UCSD-AML1 (cell line): Measurements from ENCODE around the gene BCKDHB.

Experiments
- DNase-seq: peaks from one replicate; lab custom pipeline; 2025; ENCODE audit not compliant: unreplicated experiment; lab: John Stamatoyannopoulos, UW

Gene BCKDHB

DNA sequence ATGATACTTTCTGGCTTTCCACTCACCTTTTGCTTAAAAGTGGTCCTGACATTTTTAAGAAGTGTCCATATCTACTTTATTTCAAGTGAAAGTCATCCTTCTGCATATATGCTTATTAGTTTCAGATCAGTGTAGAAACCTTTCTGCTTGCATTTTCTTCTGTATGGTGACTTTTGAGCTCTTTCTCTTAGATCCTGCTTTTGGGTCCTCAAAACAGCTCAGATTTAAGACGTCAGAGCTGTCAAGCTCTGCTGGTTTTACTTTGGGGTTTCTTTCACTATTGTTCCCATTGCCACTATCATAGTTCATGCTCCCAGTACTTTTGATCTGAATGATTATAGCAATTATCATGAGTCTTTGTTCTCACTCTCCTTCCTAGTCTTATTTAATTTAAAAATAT is 41.7 kb downstream of the BCKDHB start:
- no peak for DNase-seq

- DNase-seq, result no peak
Measured at GRCh38 chr6:80151635-80152034, 45.2 kb downstream of the BCKDHB start.

GRCh38 chr6:80154160-80154559 is 47.7 kb downstream of the BCKDHB start:
- DNase-seq, result no peak

DNA sequence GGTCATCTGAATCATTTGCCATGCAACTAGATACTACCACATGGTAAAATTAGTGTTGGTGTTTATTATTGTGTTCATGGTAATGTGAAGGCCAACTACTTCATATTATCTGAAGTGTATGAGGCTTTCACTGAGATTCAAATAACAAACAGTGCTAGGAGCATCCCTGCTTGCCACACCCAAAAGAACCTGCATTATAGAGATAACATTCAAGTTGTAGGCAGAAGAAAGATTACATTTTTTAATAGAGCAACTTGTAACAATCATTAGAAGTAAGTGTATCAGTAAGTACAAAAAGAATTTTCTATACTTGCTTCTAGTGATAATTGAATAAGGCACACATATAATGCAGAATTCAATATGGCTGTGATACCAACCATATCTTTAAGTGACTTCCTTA is 49.8 kb downstream of the BCKDHB start:
- no peak for DNase-seq

DNA sequence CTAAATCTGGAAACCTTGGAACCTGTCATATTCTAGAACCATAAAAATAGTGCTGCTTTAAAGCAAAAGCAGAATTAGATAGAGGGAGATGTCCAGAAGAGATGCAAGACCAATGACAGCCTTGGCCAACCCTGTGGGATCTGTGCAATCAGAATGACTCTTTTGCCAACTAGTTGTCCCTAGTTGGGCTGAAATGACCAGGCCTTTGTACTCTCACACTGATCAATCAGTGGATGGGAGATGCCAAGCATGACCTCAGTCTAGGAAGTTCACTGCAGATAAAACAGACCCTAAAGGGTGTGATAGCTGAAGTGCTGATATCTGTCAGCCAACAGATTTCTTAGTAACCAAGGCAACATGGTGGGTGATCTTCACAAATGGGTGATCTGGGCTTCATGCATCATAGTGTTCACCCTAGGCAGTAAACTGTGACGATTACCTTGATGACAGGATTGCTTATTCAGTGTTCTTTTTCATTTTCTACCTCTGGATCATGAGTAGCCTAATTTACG is 52.1 kb downstream of the BCKDHB start:
- no peak for DNase-seq

- no peak for DNase-seq
Measured at GRCh38 chr6:80161434-80161833, 55.0 kb downstream of the BCKDHB start.

DNA sequence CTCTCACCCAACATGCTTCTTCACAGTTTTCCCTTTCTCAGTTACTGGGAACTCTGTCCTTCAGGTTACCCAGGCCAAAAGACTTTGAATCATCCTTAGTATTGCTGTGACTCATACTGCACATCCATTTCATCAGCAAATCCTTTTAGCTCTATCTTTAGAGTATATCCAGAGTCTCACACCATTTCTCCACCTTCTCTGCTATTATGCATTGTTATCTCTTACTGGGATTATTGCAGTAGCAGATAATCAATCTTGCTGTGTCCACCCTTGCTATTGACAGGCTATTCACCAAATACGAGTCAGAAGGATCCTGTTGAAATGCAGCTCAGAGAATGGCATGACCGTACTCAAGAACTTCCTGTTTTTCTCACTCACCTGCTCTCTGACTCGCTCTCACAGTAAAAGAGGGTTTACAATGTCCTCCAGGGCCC is 57.3 kb downstream of the BCKDHB start:
- DNase-seq, result no peak

GRCh38 chr6:80165143-80165542 is 58.7 kb downstream of the BCKDHB start:
- no peak for DNase-seq

DNA sequence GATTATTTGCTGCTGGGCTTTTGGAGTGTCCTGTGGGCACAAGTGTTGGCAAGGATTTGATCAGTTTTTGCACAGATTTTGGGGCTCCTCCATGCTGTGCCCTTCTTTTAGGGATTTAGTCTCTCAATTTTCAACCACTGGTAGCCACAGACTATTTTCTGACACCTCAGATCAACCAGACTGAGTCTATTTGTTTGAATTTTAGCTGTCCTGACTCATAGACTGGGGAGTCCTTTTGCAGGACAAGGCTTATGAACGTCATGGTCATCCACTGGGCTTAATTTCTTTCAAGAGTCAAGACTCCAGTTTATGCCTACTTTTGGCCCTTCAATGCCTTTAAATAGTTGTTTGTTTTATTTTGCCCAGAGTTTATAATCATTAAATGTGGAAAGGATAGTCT is 59.3 kb downstream of the BCKDHB start:
- DNase-seq, result no peak

DNA sequence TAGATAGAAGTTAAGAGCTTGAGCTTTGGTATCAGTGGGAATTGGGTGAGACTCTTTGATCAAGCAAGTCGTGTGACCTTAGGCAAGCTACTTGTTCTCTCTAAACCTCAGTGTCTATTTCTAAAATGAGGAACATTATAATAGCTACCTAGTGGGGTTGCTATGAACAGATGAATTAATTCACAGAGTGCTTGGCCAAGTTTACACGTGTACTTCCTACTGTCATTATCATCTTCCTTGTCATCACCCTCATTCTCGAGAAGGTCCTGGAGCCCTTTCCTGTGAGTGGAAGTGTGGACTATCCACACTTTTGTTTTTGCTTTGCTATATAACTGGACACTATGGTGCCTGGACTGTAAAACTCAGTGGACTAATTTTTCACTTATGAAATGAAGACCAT is 64.0 kb downstream of the BCKDHB start:
- no peak for DNase-seq

DNA sequence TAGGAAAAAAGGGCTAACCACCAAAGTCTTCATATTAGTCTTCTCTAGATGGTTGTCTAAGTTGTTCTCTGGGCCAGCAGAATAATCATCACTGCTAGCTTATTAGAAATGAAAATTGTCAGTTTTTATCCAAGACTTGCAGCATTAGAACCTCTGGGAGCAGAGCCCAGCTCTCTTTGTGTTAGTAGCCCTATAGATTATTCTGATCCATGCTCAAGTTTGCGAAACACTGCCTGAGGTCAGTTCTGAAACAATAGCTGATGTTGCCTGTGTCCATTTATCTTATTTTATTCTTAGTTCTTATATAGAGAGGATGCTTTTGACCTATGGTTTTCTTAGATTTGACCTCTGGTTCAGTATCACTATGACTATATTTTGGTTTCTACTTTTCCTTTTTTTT is 66.9 kb downstream of the BCKDHB start:
- no peak for DNase-seq

DNA sequence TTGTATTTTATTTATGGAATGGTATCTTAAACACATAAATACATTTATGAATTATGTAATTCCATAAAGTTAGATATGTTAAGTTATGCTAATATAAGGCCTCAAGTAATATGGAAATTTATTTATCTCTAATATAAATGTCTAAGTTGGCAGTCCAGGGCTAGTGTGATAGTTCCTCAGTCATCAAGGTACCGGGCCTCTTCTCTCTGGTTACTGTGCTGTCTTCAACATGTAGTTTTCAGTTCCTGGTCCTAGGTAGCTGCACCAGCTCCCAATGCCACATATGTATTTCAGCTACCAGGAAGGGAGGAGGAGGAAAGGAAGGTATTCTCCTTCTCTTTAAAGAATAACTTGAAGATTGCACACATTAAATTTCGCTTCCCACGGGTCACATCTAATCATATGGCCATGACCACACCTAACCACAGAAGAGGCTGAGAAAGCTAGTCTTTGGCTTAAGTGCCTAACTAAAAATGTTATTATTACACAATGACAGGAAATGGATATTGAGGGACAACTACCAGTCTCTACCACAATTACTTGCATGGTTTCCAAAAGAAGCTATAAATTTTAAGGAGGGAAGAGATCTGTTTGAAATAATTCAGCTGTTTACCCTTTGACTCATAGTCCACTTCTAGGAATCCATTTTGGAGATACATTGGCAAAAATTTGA is 68.6 kb downstream of the BCKDHB start:
- DNase-seq, result no peak

DNA sequence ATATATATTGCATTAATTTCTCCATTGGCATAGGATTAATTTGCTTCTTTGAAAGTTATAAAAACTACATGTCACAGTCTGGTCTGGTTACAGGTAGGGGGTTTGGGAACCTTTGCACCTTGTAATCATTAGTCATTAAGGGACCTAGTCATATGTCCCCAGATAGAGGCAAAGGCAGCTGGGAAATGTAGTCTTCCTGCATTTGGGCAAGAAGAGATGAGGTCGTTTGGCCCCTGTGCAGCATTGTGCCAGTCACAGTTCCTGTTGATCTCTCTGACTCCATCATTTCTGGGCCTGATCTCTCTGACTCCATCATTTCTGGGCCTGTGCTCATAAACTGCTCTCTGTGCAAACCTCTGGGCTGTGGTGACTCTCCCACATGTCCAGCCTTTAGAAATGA is 73.2 kb downstream of the BCKDHB start:
- no peak for DNase-seq

- DNase-seq, result no peak
Measured at GRCh38 chr6:80181352-80182081, 75.0 kb downstream of the BCKDHB start.

GRCh38 chr6:80182308-80182707 is 75.8 kb downstream of the BCKDHB start:
- DNase-seq, result no peak

DNA sequence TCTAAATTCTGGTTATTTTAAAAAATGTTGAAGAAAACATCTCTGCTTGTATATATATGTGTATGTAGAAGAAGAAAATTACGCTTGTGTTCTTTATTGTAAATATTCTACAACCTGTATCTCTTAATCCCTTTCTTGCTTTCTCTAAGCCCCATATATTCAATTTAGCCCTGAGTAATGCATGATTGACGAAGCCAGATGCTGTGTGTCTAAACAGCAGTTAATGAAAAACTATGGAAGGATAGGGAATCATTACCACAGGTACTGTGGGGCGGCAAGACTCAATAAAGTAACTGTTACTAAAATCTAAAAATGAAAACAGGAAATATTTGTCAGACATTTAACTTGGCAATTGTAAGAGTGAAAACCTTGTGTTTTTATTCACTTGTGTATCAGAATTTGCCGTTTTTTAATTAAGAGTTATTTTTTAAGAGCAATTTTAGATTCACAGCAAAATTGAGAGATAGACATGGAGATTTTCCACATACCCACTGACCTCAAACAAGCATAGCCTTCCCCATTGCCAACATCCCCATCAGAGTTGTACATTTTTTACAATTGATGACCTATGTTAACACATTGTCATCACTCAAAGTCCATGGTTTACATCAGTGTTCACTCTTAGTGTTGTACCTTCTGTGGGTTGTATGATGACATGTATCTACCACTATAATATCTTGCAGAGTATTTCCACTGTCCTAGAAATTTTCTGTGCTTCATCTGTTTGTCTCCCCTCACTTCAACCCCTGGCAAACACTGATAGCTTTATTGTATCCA is 76.7 kb downstream of the BCKDHB start:
- DNase-seq, result no peak

GRCh38 chr6:80185492-80185891 is 79.0 kb downstream of the BCKDHB start:
- no peak for DNase-seq

GRCh38 chr6:80186082-80186481 is 79.6 kb downstream of the BCKDHB start:
- no peak for DNase-seq

- no peak for DNase-seq
Measured at GRCh38 chr6:80196906-80197305, 90.4 kb downstream of the BCKDHB start.

DNA sequence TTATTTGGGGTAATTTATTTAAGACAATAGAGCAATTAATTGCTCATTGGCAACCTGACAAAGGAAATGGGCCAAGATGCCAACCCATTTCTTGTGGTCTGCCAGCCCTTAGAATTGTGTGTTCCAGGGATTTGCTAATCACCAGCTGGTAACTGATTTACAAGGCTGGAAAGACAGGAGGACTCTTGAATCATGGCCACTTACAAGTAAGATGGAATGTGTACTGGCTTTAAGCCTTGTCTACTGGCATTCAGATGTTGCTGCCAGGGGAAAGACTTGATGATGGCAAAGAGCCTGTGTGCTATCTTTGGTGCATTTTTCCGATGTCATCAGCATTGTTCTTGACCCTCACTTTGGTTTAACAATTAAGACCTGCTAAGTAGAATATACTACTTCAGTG is 91.0 kb downstream of the BCKDHB start:
- DNase-seq, result no peak

- no peak for DNase-seq
Measured at GRCh38 chr6:80197986-80198385, 91.5 kb downstream of the BCKDHB start.

DNA sequence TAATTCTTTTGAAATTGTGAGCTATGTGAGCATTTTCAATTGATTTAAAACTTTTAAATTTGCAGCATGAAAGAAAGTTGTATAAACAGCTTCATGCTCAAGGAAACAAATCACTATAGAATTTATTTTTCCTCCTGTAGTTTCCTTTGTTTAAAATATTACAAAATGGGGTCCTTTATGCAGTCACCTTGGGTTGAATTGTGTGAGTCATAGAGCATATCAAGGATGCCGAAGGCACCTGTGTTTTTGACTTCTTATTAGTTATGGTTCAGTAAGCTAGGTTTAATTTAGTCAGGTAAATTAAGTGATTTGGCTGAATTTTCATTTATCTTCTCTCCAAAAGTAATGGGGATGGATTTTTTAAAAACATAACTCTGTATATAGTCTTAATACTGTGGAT is 96.8 kb downstream of the BCKDHB start:
- no peak for DNase-seq
